Posterior cingulate gyrus (tissue), 11 donors: Measurements from ENCODE around the gene TAP1.
"Not testable (repeated sequence)": the region's sequence is repeated elsewhere in the genome, so short reads cannot be mapped to it uniquely, and the experiment has no call there.

Source experiments
- DNase-seq, 10 donors: peaks; one replicate each; pipeline versions ENCODE4 v3.0.0 to v3.0.0-alpha.2; 2020 to 2021; ENCODE audit warnings: mixed read lengths in 3 of 10
- intact Hi-C: fragments of 100-400 bp; cut with DNase I; formaldehyde crosslinking; loops from one replicate; pipeline ENCODE4 v1.15.1; 2023

Gene TAP1

GRCh38 chr6:32853541-32854375, at the start of gene TAP1, which contains the start of gene PSMB9:
TAP1 (minus strand) TSS chr6:32853704; CDS start chr6:32853636, 68 bp downstream.
PSMB9 (plus strand) TSS chr6:32854192; CDS start chr6:32854230, 38 bp downstream.
- intact Hi-C loops, result loop anchor here (1.0 kb wide), 1 partner anchor 15 kb away; the partner anchor contains the start of gene TAP2
- DNase-seq, result peak; percentile 84 to 99 (median 90)

- intact Hi-C loops, result no loop called here
- no peak for DNase-seq
Measured at GRCh38 chr6:32895006-32895345, 41.5 kb upstream of the TAP1 start.

- peak; percentile 92 to 99 (median 94) for DNase-seq
- intact Hi-C loops, result no loop called here
Measured at GRCh38 chr6:32894085-32895005, 40.8 kb upstream of the TAP1 start.

- DNase-seq, result no peak
- intact Hi-C loops, result no loop called here
Measured at GRCh38 chr6:32890831-32891230, 37.3 kb upstream of the TAP1 start.

- intact Hi-C loops, result loop anchor here (5.0 to 10.0 kb wide), 3 partner anchors 78 to 358 kb away; partner anchors contain the start of gene BRD2
- DNase-seq, result no peak
Measured at GRCh38 chr6:32889533-32889932, 36.0 kb upstream of the TAP1 start.

- DNase-seq, result no peak
- intact Hi-C loops, result loop anchor here (5.0 to 10.0 kb wide), 3 partner anchors 79 to 359 kb away; partner anchors contain the start of gene BRD2
Measured at GRCh38 chr6:32888576-32888975, 35.1 kb upstream of the TAP1 start.

- intact Hi-C loops, result loop anchor here (2.0 to 10.0 kb wide), 4 partner anchors 45 to 360 kb away; partner anchors contain the start of gene BRD2
- DNase-seq, result peak in 2 of 10 donors; percentile 17 to 84
Measured at GRCh38 chr6:32887616-32888015, 34.1 kb upstream of the TAP1 start.

- DNase-seq, result no peak
- intact Hi-C loops, result loop anchor here (2.0 to 10.0 kb wide), 4 partner anchors 46 to 360 kb away; partner anchors contain the start of gene BRD2
Measured at GRCh38 chr6:32886681-32887383, 33.3 kb upstream of the TAP1 start.

GRCh38 chr6:32885698-32886286, 32.3 kb upstream of the TAP1 start:
- intact Hi-C loops, result loop anchor here (1.0 to 10.0 kb wide), 5 partner anchors 47 to 362 kb away; partner anchors contain the start of gene BRD2
- no peak for DNase-seq

- intact Hi-C loops, result loop anchor here (10.0 kb wide), 1 partner anchor 261 kb away; no protein-coding TSS in a partner anchor
- DNase-seq, result no peak
Measured at GRCh38 chr6:32883789-32884188, 30.3 kb upstream of the TAP1 start.

GRCh38 chr6:32882879-32883250, 29.4 kb upstream of the TAP1 start:
- no peak for DNase-seq
- intact Hi-C loops, result loop anchor here (10.0 kb wide), 1 partner anchor 262 kb away; no protein-coding TSS in a partner anchor

- DNase-seq, result not testable (repeated sequence)
- intact Hi-C loops, result loop anchor here (10.0 kb wide), 1 partner anchor 264 kb away; no protein-coding TSS in a partner anchor
Measured at GRCh38 chr6:32880962-32881361, 27.5 kb upstream of the TAP1 start.

- intact Hi-C loops, result loop anchor here (10.0 kb wide), 1 partner anchor 265 kb away; no protein-coding TSS in a partner anchor
- DNase-seq, result peak in 1 of 10 donors; percentile 51
Measured at GRCh38 chr6:32879691-32880090, 26.2 kb upstream of the TAP1 start.

- no peak for DNase-seq
- intact Hi-C loops, result no loop called here
Measured at GRCh38 chr6:32876603-32877002, 23.1 kb upstream of the TAP1 start.

GRCh38 chr6:32873947-32874346, 20.4 kb upstream of the TAP1 start:
- intact Hi-C loops, result not testable (repeated sequence)

GRCh38 chr6:32868257-32868788, 14.8 kb upstream of the TAP1 start:
- DNase-seq, result peak in 9 of 10 donors; percentile 34 to 94 (median 81)
- intact Hi-C loops, result loop anchor here (1.0 to 5.0 kb wide), 2 partner anchors 30 to 451 kb away; partner anchors contain the start of gene TAP2

More at GRCh38 chr6:32873947-32874346, 20.4 kb upstream of the TAP1 start:
- DNase-seq, result not testable (repeated sequence)

GRCh38 chr6:32867554-32868256, 14.2 kb upstream of the TAP1 start:
- intact Hi-C loops, result loop anchor here (1.0 to 5.0 kb wide), 2 partner anchors 29 to 450 kb away; partner anchors contain the start of gene TAP2
- DNase-seq, result no peak

- intact Hi-C loops, result loop anchor here (5.0 kb wide), 1 partner anchor 450 kb away; no protein-coding TSS in a partner anchor
- peak in 1 of 10 donors; percentile 59 for DNase-seq
Measured at GRCh38 chr6:32867022-32867477, 13.5 kb upstream of the TAP1 start.
